ENCODE results near the gene CREB3.

GRCh38 chr9:35687306-35687705, 45.2 kb upstream of the CREB3 start:
- no peak for TF ChIP-seq CTCF (IDR thresholded peaks at IDR 0.05; ENCODE audit: low read length)
- TF ChIP-seq EZH2 (optimal IDR thresholded peaks at IDR 0.05; ENCODE audit: low read depth, low read length) = no peak
- TF ChIP-seq EZH2phosphoT487 (IDR thresholded peaks at IDR 0.05; ENCODE audit: low read length) = no peak
